Right renal pelvis (tissue), 4 donors: ENCODE results near the gene CACNA1S. TPM values are rescaled to one million over a fixed set of nuclear protein-coding genes. Genes with fewer than 3 reads are reported as not detected.

Experiments
- DNase-seq, 4 donors: peaks; one replicate each; pipeline ENCODE4 v3.0.0-alpha.2; 2013; ENCODE audit warnings: low read depth in 4 of 4, low spot score in 3 of 4, missing footprints in 1 of 4
- polyA plus RNA-seq, 4 donors: library from polyadenylated mRNA; unstranded; fragments of 120-200 nt; gene quantifications; one replicate each; pipeline ENCODE4 v1.2.1, GENCODE V29; 2013; ENCODE audit not compliant: insufficient read length in 4 of 4

CACNA1S gene
- polyA plus RNA-seq, 4 donors = 0.37 to 0.51 (median 0.45) TPM

GRCh38 chr1:200992382-200993048 is 119.7 kb downstream of the CACNA1S start:
- DNase-seq = no peak

- no peak for DNase-seq
These were observed 121.1 kb downstream of the CACNA1S start for GRCh38 chr1:200991097-200991614.

- DNase-seq = no peak
These were observed 122.1 kb downstream of the CACNA1S start for GRCh38 chr1:200990114-200990513.

Other genes starting within 250 kb of the CACNA1S start
- gene GPR25, start 239.4 kb downstream of the CACNA1S start, polyA plus RNA-seq = not detected
- gene INAVA, start 217.5 kb downstream of the CACNA1S start, polyA plus RNA-seq = 10 to 100 TPM; 36.0 to 41.8 (median 38.6) TPM
- 1 to 10 TPM; 2.2 to 3.0 (median 2.4) TPM for gene KIF21B, start 88.7 kb downstream of the CACNA1S start, polyA plus RNA-seq
- gene ASCL5, start 14.8 kb upstream of the CACNA1S start, polyA plus RNA-seq = under 1 TPM in 2 of 4 donors, not detected in 2; 0.07 to 0.31 TPM
- gene TMEM9, start 42.0 kb upstream of the CACNA1S start, polyA plus RNA-seq = 100 to 1,000 TPM; 144 to 179 (median 151) TPM
- gene IGFN1, start 78.4 kb upstream of the CACNA1S start, polyA plus RNA-seq = under 1 TPM; 0.31 to 0.87 (median 0.52) TPM
- gene PKP1, start 171.1 kb upstream of the CACNA1S start, polyA plus RNA-seq = under 1 TPM; 0.06 to 0.67 (median 0.28) TPM